Body of pancreas (tissue), 4 donors: ENCODE measurements around the gene KIRREL2. TPM values are rescaled to one million over a fixed set of nuclear protein-coding genes. Genes with fewer than 3 reads are reported as not detected.
A peak's percentile ranks its signal among the peaks of the same experiment; 100 is the strongest.

Experiments
- ATAC-seq: fragments of 150-250 bp; one replicate; pipeline ENCODE4 v1.9.1; 2016
- DNase-seq, 4 donors: peaks; one replicate each; pipeline ENCODE4 v3.0.0-alpha.2; 2019
- H3K27ac ChIP-seq, 4 donors: fragments of 200-600 bp; sonication (generic); 1 replicate in 3 of 4; 2 replicates in 1 of 4; pipeline versions ENCODE4 v1.5.1 to v1.6.1; 2016 to 2019; ENCODE audit warnings: mild to moderate bottlenecking in 1 of 4, mixed read lengths in 1 of 4, moderate library complexity in 1 of 4
- H3K27me3 ChIP-seq, 2 donors: fragments of 200-600 bp; sonication (generic); one replicate each; pipeline ENCODE4 v1.6.0; 2016; ENCODE audit warnings: mild to moderate bottlenecking in 1 of 2
- H3K36me3 ChIP-seq, 2 donors: fragments of 200-600 bp; sonication (generic); replicated peaks in 1 of 2; 2 replicates each; pipeline ENCODE4 v1.5.1; 2016; ENCODE audit warnings: low read depth in 2 of 2; ENCODE audit not compliant: insufficient read depth in 1 of 2
- H3K4me1 ChIP-seq: fragments of 200-600 bp; sonication (generic); one replicate; pipeline ENCODE4 v1.6.0; 2016
- H3K4me3 ChIP-seq, 2 donors: fragments of 200-600 bp; sonication (generic); 1 replicate in 1 of 2; 2 replicates in 1 of 2; pipeline ENCODE4 v1.5.1; 2016 to 2019
- H3K9me3 ChIP-seq, 3 donors: fragments of 200-600 bp; sonication (generic); 1 replicate in 2 of 3; 2 replicates in 1 of 3; pipeline ENCODE4 v1.5.1; 2016
- POLR2A ChIP-seq, 3 donors: fragments of 450-650 bp; IDR thresholded peaks; one replicate each; pipeline ENCODE4 v1.6.1; 2016; ENCODE audit warnings: antibody characterized with exemption in 3 of 3, mild to moderate bottlenecking in 2 of 3
- WGBS, 2 donors: methylation state at CpG; one replicate each; pipeline ENCODE4 v1.1.5; 2017; 5-methylcytosine and 5-hydroxymethylcytosine counted together
- intact Hi-C: fragments of 100-400 bp; cut with DNase I; formaldehyde crosslinking; loops from one replicate; pipeline ENCODE4 v1.15.1; 2023
- total RNA-seq, 2 donors: library from RNA; depleted of rRNA; stranded (reverse); fragments of >200 nt; gene quantifications; one replicate each; pipeline ENCODE4 v1.1.0, GENCODE V29; 2016
- TF ChIP-seq, protein P1 (sequence below), 7 experiments: fragments of 450-650 bp in 4 of 7; fragments of 200-600 bp in 3 of 7; sonication (generic) in 3 of 7; IDR thresholded peaks; one replicate each; pipeline ENCODE4 v1.5.1; 2016 to 2019; ENCODE audit warnings: antibody characterized with exemption in 7 of 7

KIRREL2 gene
- total RNA-seq, 2 donors from 2014 or later = 42.5 to 75.5 TPM

DNA sequence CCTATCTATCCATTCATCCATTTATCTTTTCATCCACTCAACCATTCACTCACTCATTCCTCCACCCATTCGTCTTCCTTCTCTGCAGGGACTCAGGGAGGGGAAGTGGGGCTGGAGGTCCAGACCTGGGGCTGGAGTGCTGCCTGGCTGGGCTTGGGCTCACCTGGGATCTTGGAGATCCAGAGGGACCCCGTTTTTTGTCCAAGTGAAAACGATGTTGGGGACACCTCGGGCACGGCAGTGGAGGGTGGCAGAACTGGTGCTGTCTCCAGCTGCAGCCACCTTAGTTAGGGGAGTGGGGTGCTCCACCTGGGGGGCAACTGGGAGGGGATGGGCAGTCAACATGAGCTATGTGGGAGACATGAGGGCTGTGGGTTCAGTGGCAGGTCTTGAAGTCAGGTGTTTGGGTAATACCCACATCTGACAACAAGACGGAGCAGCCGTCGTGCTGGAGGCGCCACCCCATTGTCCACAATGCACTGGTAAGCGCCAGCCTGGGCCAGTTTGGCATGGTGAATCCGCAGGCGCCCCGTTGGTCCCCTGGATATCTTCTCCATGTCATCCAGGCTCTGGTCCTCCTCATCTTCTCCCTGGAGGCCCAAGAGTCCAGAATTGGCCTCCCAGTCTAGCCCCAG is 14.6 kb upstream of the KIRREL2 start:
- H3K27me3 ChIP-seq = no peaks in the 10 kb centered on the region
- H3K9me3 ChIP-seq = no peaks in the 10 kb centered on the region
- intact Hi-C loops = no loop called here
- DNase-seq (no peak), ATAC-seq (no peak)
- TF ChIP-seq, protein P1, sequence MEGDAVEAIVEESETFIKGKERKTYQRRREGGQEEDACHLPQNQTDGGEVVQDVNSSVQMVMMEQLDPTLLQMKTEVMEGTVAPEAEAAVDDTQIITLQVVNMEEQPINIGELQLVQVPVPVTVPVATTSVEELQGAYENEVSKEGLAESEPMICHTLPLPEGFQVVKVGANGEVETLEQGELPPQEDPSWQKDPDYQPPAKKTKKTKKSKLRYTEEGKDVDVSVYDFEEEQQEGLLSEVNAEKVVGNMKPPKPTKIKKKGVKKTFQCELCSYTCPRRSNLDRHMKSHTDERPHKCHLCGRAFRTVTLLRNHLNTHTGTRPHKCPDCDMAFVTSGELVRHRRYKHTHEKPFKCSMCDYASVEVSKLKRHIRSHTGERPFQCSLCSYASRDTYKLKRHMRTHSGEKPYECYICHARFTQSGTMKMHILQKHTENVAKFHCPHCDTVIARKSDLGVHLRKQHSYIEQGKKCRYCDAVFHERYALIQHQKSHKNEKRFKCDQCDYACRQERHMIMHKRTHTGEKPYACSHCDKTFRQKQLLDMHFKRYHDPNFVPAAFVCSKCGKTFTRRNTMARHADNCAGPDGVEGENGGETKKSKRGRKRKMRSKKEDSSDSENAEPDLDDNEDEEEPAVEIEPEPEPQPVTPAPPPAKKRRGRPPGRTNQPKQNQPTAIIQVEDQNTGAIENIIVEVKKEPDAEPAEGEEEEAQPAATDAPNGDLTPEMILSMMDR (IDR thresholded peaks at IDR 0.05) = no peak
- no peak for TF ChIP-seq POLR2A (IDR thresholded peaks at IDR 0.05)
- H3K4me3 ChIP-seq = no peak overlapping the region
- H3K4me1 ChIP-seq = peaks cover 21% of the 10 kb centered on the region
- H3K36me3 ChIP-seq = no peaks in the 10 kb centered on the region
- WGBS, 2 donors = 81 to 87% methylated on average over 7 to 13 of the region's 13 CpGs
- H3K27ac ChIP-seq = no peak overlapping the region

GRCh38 chr19:35842666-35843272 is 13.9 kb upstream of the KIRREL2 start:
- 86 to 90% methylated on average over 4 of the region's 4 CpGs for WGBS, 2 donors
- Histone ChIP-seq H3K27ac (no peak overlapping the region), H3K4me3 (no peak overlapping the region), H3K27me3 (no peaks in the 10 kb centered on the region), H3K9me3 (no peaks in the 10 kb centered on the region), H3K36me3 (no peaks in the 10 kb centered on the region), H3K4me1 (peaks cover 21% of the 10 kb centered on the region)
- no peak for TF ChIP-seq POLR2A (IDR thresholded peaks at IDR 0.05)
- TF ChIP-seq, protein P1 (IDR thresholded peaks at IDR 0.05) = no peak
- intact Hi-C loops = no loop called here
- no peak for ATAC-seq
- DNase-seq = no peak

- DNase-seq = peak; percentile 69 to 91 (median 80)
- ATAC-seq = peak; percentile 13
- Histone ChIP-seq H3K27me3 (no peaks in the 10 kb centered on the region), H3K4me1 (peaks cover 21% of the 10 kb centered on the region), H3K27ac (no peak overlapping the region), H3K36me3 (no peaks in the 10 kb centered on the region), H3K4me3 (no peak overlapping the region), H3K9me3 (no peaks in the 10 kb centered on the region)
- intact Hi-C loops = no loop called here
- TF ChIP-seq, protein P1 (IDR thresholded peaks at IDR 0.05) = no peak
- TF ChIP-seq POLR2A (IDR thresholded peaks at IDR 0.05) = peak in 2 of 3 donors; percentile 11 to 20
- 27 to 61% methylated on average over 19 to 29 of the region's 42 CpGs for WGBS, 2 donors
Measured at GRCh38 chr19:35843676-35844481, 12.8 kb upstream of the KIRREL2 start.

GRCh38 chr19:35844482-35845214 is 12.1 kb upstream of the KIRREL2 start:
- ATAC-seq (no peak), DNase-seq (no peak)
- Histone ChIP-seq H3K27ac (peak overlapping the region in 2 of 4 donors; percentile 80 to 86), H3K4me1 (peaks cover 21% of the 10 kb centered on the region), H3K27me3 (no peaks in the 10 kb centered on the region), H3K36me3 (no peaks in the 10 kb centered on the region), H3K9me3 (no peaks in the 10 kb centered on the region), H3K4me3 (no peak overlapping the region)
- intact Hi-C loops = no loop called here
- WGBS, 2 donors = 60 to 66% methylated on average over 16 of the region's 16 CpGs
- TF ChIP-seq, protein P1 (IDR thresholded peaks at IDR 0.05) = no peak
- TF ChIP-seq POLR2A (IDR thresholded peaks at IDR 0.05) = no peak
